Hematopoietic multipotent progenitor cell (in vitro differentiated cells): ENCODE data around the gene CYBA. TPM values are rescaled to one million over a fixed set of nuclear protein-coding genes. Genes with fewer than 3 reads are reported as not detected.
A peak's percentile ranks its signal among the peaks of the same experiment; 100 is the strongest.
"Not testable (repeated sequence)": the region's sequence is repeated elsewhere in the genome, so short reads cannot be mapped to it uniquely, and the experiment has no call there.

Experiments
- DNase-seq, 3 donors: peaks; one replicate each; pipeline ENCODE4 v3.0.0-alpha.2; 2011 to 2015; ENCODE audit warnings: low read depth in 2 of 3, low spot score in 2 of 3
- total RNA-seq: library from RNA; depleted of rRNA; stranded (reverse); fragments of >200 nt; gene quantifications from one replicate; pipeline ENCODE4 v1.2.3, GENCODE V29; 2012

Gene CYBA
- total RNA-seq, 1 donor = 325 TPM

- DNase-seq = peak in 2 of 3 donors; percentile 68 to 75
These were observed 35.8 kb upstream of the CYBA start, which contains the start of gene SNAI3 for GRCh38 chr16:88686439-88687253. TSS of gene SNAI3 (minus strand) at chr16:88686507. CDS start at chr16:88686406, 101 bp downstream.

- DNase-seq = peak in 1 of 3 donors; percentile 21
These were observed 35.2 kb upstream of the CYBA start for GRCh38 chr16:88686062-88686438.

GRCh38 chr16:88685156-88686061 lies 34.6 kb upstream of the CYBA start:
- DNase-seq = peak in 2 of 3 donors; percentile 71 to 73

GRCh38 chr16:88684569-88685155 lies 33.8 kb upstream of the CYBA start:
- DNase-seq = no peak

- peak in 2 of 3 donors; percentile 82 to 90 for DNase-seq
These were observed 31.0 kb upstream of the CYBA start for GRCh38 chr16:88681709-88682451.

- DNase-seq = peak in 1 of 3 donors; percentile 47
These were observed 30.3 kb upstream of the CYBA start for GRCh38 chr16:88681084-88681680.

- DNase-seq = no peak
These were observed 29.8 kb upstream of the CYBA start for GRCh38 chr16:88680554-88681083.

GRCh38 chr16:88678224-88678979 lies 27.5 kb upstream of the CYBA start:
- DNase-seq = no peak

- no peak for DNase-seq
These were observed 26.9 kb upstream of the CYBA start for GRCh38 chr16:88677721-88678120.

GRCh38 chr16:88676502-88677242 lies 25.8 kb upstream of the CYBA start:
- no peak for DNase-seq

GRCh38 chr16:88673716-88674379 lies 23.0 kb upstream of the CYBA start:
- no peak for DNase-seq

- no peak for DNase-seq
These were observed 21.9 kb upstream of the CYBA start for GRCh38 chr16:88672776-88673175.

- no peak for DNase-seq
These were observed 21.0 kb upstream of the CYBA start for GRCh38 chr16:88671806-88672205.

- DNase-seq = no peak
These were observed 19.1 kb upstream of the CYBA start for GRCh38 chr16:88669980-88670379.

- not testable (repeated sequence) for DNase-seq
These were observed 18.6 kb upstream of the CYBA start for GRCh38 chr16:88669493-88669892.

GRCh38 chr16:88667461-88667860 lies 16.6 kb upstream of the CYBA start:
- DNase-seq = no peak

- DNase-seq = no peak
These were observed 14.7 kb upstream of the CYBA start for GRCh38 chr16:88665570-88665969.

- no peak for DNase-seq
These were observed 14.3 kb upstream of the CYBA start for GRCh38 chr16:88665148-88665547.
